NCI-H1436 treated with DMSO at 0.1 percent for 48 hours (cell line): ENCODE data around the gene CGB8.
"Not testable (repeated sequence)": the region's sequence is repeated elsewhere in the genome, so short reads cannot be mapped to it uniquely, and the experiment has no call there.

Experiments
- DNase-seq: peaks from one replicate; lab custom pipeline; 2025; lab: John Stamatoyannopoulos, UW

Gene CGB8

GRCh38 chr19:49030323-49030722 lies 18.6 kb downstream of the CGB8 start:
- DNase-seq, result not testable (repeated sequence)

DNA sequence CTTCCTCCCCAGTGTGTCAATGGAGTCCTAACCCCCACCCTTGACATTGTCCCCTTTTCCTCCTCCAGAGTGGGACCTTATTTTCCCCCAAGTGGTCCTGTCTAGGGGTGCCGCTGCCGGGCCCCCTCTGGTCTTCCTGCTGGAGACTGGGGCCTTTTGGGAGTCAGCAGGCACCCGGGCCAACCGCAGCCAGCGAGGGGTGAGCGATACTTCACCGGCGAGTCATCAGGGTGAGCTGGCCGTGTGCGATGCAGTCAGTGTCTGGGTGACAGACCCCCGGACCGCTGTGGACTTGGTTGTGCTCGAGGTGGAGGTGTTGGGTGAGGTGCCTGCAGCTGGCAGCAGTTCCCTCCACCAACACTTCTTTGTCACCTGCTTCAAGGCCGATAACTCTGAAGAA lies 19.2 kb downstream of the CGB8 start:
- not testable (repeated sequence) for DNase-seq

- not testable (repeated sequence) for DNase-seq
These were observed 20.2 kb downstream of the CGB8 start for GRCh38 chr19:49028686-49029085.

- not testable (repeated sequence) for DNase-seq
These were observed 23.3 kb downstream of the CGB8 start for GRCh38 chr19:49025599-49025998.

GRCh38 chr19:49025088-49025487 lies 23.8 kb downstream of the CGB8 start:
- not testable (repeated sequence) for DNase-seq

- DNase-seq, result not testable (repeated sequence)
These were observed 24.7 kb downstream of the CGB8 start, which contains the start of gene CGB3 for GRCh38 chr19:49024233-49024632. Gene CGB3 (minus strand): TSS chr19:49024333. CDS start chr19:49023971, 362 bp downstream.

GRCh38 chr19:49022116-49022515 lies 26.8 kb downstream of the CGB8 start:
- DNase-seq, result no peak

GRCh38 chr19:49020931-49021895 lies 27.7 kb downstream of the CGB8 start:
- DNase-seq, result no peak

- DNase-seq, result no peak
These were observed 28.6 kb downstream of the CGB8 start for GRCh38 chr19:49020342-49020741.

DNA sequence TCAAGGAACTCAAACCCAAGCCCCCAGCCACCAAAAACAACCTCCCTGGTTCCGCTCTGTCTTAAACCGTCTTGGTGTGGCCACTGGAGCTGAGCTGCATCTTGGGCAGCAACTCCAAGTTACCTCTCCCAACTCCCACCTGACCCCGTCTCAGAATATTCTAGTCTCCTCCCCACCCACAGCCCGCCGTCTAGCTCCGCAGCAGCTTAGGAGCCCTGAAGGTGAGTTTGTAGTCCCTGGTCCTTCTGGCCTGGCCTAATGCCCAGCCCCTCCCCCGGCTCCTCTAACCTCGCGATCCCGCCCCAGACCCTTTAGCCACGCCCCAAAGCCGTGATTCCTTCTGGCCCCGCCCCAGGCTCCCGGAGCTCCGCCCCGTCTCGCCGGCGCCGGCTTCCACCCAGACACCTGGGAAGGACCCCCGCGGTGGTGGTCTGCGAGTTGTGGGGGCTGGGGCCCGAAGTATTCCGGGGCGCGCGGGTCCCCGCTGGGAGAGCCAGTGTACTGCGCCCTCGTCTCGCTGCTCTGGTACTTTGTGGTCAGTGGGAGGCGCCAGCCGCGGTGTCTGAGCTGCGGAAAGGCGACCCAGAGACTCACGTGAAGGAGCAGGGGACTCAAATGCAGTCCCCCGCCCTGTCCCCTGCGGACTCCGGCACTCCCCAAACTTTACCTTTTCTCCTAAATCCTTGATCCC lies 29.5 kb downstream of the CGB8 start:
- no peak for DNase-seq

DNA sequence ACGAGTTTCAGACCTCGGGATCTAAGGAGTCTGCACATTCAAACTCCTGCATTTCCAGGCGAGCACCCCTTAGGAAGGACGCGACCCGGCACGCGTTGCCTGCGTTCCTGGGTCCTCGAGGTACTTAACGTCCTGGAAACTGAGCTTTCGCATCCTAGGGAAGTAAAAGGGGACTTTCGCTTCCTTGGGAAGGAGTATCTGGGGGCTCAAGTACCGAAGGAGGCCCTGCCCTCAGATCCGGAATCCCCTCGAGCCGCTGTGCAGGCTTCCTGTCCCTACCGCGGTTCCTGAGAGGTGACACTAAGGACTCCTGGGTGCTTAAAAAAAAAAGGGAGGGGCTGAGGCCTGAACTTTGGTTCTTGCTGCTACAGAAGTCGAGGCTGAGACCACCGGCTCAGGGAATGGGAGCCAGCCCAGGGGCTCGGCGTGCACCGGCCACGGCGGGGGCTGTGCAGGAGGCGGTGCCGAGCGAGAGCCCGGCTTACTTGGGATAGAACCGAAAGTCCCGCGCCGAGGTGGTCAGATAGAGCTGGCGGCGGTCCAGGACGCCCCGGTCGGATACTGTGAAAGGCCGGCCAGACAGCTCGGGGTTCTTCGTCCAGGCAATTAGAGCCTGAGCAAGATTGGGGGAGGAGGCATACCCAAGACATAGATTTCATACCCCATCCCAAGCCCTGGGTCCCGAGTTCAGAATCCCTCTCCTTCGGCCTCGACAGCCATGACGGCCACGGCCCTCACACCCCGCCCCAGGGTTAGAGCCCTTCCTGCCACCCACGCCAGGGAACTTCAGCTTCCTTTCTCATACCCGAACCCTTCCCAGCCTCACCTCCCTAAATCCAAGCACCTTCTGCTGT lies 30.3 kb downstream of the CGB8 start:
- not testable (repeated sequence) for DNase-seq

DNA sequence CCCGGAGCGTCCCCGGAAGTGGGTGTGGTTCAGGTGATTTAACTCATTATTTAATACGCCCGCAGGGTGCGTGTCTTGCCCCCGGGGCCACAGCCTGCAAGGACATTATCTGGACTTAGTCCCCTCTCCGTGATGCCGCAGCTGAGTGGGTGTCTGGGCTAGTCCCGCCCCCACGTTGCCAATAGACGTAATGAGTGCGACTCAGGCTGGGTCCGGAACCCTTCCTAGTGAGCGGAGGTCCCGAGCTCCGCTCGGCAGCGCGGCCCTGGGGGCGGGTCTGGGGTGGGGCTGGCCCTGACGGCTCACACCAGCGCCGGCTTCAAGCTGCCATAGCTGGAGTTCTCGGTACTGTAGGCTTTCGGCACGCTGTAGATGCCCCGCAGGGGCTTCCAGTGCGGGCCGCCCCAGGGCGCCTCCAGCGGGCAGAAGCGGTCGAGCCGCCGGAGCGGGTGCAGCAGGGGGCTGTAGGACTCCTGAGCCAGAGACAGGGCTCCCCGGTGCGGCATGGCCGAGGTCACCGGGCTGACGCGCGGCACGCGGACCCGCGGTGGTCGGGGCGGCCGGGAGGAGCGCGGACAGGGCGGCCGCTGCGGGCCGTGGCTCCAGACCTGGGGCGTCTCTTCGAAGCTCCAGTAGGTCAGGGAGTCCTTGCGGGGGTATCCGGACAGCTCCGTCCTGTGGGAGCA lies 31.1 kb downstream of the CGB8 start:
- no peak for DNase-seq

GRCh38 chr19:49017041-49017665 lies 31.8 kb downstream of the CGB8 start, which contains the start of gene LHB:
Gene LHB (minus strand): TSS chr19:49017091. CDS start chr19:49017081, 10 bp downstream.
- no peak for DNase-seq

- DNase-seq, result no peak
These were observed 32.7 kb downstream of the CGB8 start for GRCh38 chr19:49016067-49016839.

DNA sequence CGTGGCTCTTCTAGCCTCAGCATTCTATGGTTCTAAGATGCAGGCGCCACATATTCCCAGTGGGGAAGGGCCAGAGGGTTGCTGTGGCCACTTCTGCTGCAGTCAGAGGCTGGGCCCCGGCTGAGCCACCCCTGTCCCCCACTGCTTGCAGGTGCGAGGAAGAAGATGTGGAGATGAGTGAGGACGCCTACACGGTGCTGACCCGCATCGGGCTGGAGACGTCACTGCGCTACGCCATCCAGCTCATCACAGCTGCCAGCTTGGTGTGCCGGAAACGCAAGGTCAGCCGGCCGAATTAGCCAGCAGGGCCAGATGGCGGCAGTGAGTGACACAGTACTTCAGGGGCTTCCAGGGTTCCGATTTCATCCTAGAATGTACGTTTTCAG lies 34.0 kb downstream of the CGB8 start:
- no peak for DNase-seq

- DNase-seq, result no peak
These were observed 34.6 kb downstream of the CGB8 start for GRCh38 chr19:49014123-49014869.

- DNase-seq, result no peak
These were observed 37.7 kb downstream of the CGB8 start for GRCh38 chr19:49011194-49011593.

- DNase-seq, result no peak
These were observed 38.5 kb downstream of the CGB8 start for GRCh38 chr19:49010453-49010852.

DNA sequence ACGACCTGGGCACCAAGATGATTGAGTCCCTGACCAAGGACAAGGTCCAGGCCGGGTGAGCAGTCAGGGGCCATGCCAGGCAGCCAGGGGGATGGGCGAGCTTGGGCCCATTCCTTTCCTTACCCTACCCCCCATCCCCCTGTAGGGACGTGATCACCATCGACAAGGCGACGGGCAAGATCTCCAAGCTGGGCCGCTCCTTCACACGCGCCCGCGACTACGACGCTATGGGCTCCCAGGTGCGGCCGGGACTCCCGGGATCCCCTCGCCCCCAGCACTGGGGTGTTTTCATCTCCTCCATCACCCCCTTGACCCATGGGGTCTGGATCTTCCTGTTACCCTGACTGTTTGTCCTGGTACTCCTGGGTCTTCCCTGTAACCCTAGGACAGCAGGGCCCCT lies 39.1 kb downstream of the CGB8 start:
- DNase-seq, result no peak
